ENCODE results near the gene TSBP1.

GRCh38 chr6:32294566-32294965 is 77.1 kb downstream of the TSBP1 start:
- TF ChIP-seq SP1 (IDR thresholded peaks at IDR 0.05; ENCODE audit: low read depth), result no peak
- TF ChIP-seq, protein P1, sequence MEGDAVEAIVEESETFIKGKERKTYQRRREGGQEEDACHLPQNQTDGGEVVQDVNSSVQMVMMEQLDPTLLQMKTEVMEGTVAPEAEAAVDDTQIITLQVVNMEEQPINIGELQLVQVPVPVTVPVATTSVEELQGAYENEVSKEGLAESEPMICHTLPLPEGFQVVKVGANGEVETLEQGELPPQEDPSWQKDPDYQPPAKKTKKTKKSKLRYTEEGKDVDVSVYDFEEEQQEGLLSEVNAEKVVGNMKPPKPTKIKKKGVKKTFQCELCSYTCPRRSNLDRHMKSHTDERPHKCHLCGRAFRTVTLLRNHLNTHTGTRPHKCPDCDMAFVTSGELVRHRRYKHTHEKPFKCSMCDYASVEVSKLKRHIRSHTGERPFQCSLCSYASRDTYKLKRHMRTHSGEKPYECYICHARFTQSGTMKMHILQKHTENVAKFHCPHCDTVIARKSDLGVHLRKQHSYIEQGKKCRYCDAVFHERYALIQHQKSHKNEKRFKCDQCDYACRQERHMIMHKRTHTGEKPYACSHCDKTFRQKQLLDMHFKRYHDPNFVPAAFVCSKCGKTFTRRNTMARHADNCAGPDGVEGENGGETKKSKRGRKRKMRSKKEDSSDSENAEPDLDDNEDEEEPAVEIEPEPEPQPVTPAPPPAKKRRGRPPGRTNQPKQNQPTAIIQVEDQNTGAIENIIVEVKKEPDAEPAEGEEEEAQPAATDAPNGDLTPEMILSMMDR (IDR thresholded peaks at IDR 0.05 in 2 of 3, conservative IDR thresholded peaks at IDR 0.05 in 1 of 3; ENCODE audit: borderline replicate concordance in 1 of 3, insufficient read depth in 1 of 3, low read depth in 2 of 3, low read length in 2 of 3), result no peak
- no peak for TF ChIP-seq MAX (IDR thresholded peaks at IDR 0.05)
- no peak for TF ChIP-seq POLR2A (IDR thresholded peaks at IDR 0.05; ENCODE audit: borderline replicate concordance, extremely low read depth, insufficient read depth, insufficient read length)

Data from HCT116 (cell line).